ENCODE data around the gene ASIC4.

ASIC4 gene

DNA sequence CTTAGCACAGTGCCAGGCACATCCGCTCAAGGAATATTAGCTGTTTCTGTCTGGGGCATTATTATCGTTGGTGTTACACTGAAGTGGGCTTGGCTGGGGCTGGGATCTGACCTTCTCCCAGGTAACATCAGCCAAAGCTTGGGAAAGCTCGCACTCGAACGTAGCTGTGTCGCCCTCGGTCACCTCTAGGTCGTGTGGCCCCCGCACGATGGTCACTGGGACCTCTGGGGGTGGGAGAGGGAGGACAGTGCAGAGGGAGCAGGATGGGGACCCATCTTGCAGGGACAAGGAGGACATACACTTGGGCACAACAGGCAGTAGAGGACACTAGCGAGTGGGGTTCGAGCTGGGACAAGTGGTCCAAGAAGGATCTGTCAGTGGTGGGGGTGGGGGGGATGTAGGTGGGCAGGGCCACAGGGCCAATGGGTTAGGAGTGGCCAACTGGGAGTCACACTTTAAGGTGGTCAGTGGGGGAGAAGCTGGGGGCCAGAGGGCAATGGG is 39.2 kb downstream of the ASIC4 start:
- no peak for DNase-seq (ENCODE audit: low read depth)

DNA sequence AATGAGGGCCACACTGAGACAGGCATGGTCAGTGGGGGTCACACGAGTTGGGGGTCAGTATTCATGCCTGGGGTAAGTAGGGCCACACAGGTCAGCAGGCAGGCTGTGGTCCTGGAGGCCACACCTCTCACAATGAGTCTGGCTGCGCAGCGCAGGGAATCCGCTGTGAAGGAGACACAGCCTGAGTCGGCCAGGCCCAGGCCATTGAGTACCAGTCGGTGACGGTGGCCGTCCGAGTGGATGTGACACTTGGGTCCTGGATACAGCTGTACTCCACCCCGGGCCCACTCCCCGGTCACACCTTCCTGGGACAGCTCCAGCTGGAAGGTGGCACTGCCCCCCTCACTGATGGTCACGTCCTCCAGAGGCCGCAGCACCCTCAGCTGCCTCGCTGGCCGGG is 40.1 kb downstream of the ASIC4 start:
- DNase-seq (ENCODE audit: low read depth) = no peak

DNA sequence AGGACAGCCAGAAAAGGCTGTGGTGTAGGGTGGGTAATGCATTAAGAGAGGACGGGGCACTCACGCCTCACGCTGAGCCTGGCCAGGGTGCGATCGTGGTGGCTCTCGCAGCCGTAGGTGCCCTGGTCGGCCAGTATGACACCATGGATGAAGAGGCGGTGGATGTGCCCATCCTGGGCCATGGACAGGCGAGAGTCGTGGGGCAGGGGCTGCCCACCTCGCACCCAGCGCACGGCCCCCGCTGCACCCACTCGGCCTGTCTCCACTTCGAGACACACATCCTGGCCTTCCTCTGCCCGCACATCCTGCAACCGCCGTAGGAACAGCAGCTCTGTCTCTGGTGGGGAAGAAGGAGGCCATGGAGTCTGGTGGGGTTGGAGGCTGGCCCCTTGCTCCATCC is 41.7 kb downstream of the ASIC4 start:
- DNase-seq (ENCODE audit: low read depth) = no peak

DNA sequence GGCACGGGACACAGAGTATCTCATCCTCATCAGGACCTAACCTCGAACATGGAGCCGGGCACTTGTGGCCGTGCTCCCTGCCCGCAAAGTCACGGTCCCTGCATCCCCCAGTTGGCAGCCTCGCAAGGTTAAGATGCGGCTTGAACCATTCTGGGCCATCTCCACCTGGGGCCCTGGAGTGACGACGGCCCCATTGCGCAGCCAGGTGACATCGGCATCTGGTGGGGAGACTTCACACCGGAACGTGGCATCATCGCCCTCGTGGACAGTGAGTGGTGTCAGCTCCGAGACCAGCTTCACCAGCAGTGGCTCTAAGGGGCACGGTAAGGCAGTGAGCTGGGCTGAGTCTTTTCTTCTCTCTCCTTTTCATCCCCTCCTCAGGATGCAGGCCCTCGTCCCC is 42.1 kb downstream of the ASIC4 start:
- no peak for DNase-seq (ENCODE audit: low read depth)

DNA sequence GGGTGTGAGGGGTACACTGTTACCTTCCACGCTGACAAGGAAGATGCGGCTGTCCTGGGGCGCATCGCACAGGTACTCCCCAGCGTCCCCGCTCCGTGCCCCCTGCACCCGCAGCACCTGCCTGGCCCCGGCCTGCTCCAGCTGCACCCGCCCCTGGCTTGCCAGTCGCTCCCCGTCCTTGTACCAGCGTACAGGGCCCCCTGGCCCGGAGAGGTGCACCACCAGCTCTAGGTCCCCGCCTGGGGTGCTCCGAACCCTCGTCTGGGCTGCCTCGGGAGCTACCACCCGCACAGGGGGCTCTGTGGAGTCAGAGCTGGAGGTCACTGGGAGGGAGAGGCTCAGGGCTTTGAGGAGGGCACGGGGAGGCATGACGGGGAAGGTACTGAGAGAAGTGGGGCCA is 43.0 kb downstream of the ASIC4 start:
- no peak for DNase-seq (ENCODE audit: low read depth)

DNA sequence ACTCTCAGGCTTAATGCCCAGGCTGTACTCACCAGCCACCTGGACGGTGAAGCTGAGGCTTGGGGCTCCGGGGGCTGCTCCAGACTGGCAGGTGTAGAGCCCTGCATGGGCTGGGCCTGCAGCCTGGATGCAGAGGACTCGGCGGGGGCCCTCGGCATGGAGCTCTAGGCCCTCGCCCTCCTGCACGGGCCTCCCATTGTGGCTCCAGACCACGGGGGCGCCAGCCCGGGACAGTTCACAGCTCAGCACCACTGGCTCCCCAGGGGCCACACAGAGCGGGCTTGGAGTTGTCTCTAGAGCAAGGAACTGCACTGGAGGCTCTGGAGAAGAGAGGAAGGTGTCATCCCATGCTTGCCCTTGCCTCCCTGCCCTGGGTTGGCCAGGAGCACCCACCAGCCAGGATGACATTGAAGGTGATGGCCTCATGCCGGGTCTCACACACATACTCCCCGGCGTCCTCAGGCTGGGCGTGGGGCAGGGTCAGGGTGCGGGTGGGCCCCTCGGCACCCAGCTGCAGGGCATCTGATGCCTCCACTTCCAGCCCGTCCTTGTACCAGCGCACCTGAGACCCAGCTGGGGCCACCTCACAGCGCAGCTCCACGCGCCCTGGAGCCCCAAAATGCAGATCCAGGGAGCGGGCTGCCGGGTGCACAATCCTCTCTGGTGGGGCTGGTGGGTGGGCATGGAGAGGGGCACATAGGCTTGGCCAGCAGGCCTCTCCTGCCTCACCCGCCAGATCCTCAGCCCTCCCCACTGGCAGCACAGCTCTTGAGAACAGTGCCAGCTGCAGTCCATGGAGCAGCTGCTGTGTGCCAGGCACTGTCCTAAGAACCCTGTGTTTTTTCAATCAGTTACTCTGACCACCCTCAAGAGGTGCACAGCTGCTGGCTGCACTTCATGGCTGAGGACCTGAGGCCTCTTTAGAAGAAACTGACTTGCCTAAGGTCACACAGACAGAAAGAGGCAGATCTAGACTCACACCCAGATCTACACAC is 43.8 kb downstream of the ASIC4 start:
- DNase-seq (ENCODE audit: low read depth) = no peak

DNA sequence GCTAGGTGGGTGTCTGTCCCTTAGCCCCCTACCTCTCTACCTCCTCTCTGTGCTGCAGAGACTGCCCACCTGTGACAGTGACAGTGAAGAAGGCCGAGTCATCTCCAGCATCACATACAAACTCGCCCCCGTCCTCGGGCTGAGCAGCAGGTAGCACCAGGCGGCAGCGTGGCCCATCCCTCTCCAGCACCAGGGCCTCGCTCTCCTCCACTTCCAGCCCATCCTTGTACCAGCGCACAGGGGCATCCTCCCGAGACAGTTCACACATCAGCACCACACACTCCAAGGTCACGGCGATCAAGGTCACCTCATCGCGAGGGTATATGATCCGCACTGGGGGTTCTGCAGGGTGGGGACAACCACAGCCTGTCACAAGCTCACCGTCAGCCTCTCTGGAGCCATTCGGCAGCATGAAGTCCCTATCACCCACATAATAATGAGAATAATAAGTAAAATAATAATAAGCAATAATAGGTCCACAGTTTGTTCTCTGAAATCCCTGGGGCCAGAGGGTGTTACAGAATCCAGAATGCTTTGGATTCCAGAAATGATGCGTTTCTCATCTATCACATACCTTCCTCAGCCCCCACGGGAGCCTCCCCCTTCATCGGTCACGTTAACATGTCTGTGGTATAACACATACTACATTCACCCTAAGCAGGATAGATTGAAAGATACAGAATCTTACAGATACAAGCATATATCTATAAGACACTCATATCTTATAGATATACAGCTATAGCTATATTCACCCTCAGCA is 45.1 kb downstream of the ASIC4 start:
- no peak for DNase-seq (ENCODE audit: low read depth)

DNA sequence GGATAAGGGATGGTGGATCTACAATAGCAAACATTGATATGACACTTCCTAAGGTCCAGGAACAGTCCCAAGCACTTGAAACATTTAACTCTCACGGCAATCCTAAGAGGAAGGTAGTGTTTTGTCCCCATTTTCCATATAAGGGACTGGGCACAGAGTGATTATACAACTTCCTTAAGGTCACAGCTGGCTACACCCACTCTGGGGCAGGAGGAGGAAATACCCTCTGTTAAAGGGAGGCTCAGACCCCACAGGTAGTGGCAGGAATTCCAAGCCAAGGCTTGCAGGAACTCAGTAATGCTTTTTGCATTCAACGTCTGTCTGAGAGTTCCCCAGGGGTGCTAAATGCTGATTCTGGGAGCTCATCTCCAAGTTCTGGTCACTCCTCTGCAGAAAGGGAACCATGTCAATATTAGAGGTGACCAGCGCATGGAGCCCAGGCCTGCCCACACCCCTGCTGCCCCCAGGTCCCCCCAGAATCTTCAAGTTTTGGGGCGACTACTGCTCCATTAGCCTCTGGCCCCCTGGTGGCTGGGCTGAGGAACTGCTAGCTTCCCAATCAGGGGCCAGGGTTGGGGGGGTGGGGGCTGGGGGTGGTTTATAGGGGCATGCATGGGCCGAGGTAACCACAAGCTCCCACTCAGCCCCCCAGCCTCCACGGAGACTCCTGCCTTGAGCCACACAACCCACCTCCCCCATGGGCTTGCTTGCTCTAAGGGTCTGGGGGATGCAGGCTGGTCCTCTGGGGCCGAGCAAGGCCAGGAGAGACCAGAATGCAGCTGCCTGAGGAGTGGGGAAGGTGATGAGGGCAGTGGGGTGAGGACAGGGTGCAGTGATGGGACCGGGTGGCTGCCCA is 46.0 kb downstream of the ASIC4 start:
- DNase-seq (ENCODE audit: low read depth) = no peak

DNA sequence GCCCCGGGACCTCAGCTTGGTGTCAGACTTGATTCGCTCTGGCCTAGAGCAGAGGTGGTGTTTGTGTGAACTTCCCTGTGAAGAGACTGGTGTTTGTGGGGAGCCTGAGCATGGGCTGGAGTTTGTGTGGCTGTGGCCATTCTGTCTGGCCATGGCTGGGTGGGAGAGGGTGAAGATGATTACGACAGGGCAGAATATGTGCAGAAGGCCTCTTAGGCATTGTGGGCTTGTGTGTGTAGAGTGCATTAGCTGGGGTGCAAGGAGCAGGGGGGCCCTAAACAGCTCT is 46.6 kb downstream of the ASIC4 start:
- DNase-seq (ENCODE audit: low read depth) = no peak

DNA sequence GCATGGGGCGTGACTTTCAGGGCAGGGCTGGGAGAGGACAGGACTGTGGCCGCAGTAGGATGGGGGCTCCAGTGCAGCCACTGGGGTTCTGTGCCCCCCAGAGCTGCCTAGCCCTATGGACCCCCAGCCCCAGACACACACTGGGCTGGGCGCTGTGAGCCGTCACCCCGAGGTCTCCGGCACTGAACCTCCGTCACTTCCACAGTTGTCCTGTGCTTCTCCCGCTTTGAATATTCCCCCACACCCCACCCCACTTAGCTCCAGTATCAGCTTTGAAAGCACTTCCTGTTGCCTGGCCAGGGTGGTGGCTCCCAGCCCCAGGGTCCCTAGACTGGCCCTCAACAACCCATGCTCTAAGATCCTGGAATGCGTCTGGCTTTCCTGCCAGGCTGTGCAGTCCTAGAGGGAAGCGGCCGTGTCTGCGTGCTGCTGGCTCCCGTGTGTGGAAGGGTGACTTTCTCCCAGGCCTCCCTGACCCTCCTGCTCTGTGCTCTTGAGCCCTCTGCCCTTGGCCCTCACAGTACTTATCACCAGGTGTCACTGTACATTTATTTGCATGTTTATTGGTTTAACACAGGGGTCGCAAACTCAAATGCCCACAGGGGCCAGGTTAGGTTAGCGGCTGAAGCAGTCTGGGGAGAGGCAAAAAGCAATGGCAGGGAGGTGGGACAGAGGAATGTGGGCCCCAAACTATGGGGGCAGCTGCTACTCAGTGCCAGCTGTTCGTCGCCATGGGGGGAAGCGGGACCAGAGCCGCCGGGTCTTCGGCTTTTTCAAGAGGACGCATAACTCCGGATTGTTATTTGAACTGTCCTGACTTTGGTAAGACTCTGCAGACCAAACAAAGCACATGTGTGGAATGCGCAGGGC is 47.1 kb downstream of the ASIC4 start:
- DNase-seq (ENCODE audit: low read depth) = no peak

DNA sequence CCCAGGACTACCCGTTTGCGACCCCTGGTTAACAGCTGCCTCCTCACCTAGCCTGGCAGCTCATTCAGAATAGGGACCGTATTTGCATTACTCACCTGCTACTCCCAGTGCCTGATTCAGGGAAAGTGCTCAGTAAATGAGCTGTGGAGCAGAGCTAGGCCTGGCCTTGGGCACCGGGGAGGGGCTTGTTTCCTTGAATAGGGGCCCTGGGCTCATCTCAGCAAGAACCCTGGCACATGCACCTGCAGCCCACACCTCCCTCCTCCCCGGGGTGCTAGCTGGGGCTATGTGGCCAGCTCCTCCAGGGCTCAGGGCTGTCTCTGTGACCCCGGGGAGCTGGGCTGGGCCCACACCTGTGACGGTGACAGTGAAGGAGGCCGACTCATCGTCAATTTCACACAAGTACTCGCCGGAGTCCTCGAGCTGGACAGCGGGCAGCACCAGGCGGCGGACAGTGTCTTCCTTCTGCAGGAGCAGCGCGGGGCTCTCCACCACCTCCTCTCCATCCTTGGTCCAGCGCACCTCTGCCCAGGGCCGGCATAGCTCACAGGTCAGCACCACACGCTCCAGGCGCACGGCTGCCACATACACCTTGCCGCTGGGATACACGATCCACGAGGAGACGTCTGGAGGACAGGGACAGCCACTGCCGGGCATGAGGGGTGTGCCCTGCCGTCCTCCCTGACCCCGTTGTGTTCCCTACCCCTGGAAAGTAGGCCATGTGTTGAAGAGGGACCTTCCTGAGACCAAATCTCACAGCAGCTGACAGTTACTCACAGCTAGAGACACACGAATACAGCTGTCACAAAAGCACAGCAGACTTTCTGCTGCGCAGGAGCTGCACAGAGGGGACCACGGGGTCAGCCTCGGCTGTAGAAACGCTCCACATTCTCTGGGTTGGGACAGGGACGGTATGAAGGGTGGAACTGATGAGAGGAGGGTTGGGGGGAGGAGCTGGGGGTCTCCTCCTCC is 48.1 kb downstream of the ASIC4 start:
- no peak for DNase-seq (ENCODE audit: low read depth)

DNA sequence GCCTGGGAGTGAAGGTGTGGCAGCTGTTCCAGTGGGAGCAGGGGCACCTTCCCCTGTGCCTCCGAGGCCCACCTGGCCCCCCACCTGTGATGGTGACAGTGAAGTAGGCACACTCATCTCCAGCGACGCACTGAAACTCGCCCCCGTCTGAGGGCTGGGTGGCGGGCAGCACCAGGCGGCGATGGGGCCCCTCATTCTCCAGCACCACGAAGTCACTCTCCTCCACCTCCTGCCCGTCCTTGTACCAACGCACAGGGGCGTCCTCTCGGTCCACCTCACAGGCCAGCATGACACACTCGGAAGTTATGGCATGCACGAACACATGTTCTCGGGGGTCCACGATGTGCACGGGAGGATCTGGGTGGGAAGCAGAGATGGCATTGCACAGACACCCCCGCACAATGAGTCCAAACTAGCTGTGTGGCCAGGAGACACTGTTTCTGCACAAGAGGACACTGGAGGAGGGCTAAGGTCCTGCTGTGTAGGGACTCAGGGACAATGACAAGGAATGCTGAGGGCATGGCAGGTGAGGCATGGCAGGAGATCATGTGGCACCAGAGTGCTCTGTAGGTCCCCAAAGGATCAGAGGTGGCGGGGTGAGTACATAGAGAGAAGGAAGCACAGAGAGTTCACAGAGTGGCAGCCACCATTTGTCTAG is 49.1 kb downstream of the ASIC4 start:
- DNase-seq (ENCODE audit: low read depth) = no peak

DNA sequence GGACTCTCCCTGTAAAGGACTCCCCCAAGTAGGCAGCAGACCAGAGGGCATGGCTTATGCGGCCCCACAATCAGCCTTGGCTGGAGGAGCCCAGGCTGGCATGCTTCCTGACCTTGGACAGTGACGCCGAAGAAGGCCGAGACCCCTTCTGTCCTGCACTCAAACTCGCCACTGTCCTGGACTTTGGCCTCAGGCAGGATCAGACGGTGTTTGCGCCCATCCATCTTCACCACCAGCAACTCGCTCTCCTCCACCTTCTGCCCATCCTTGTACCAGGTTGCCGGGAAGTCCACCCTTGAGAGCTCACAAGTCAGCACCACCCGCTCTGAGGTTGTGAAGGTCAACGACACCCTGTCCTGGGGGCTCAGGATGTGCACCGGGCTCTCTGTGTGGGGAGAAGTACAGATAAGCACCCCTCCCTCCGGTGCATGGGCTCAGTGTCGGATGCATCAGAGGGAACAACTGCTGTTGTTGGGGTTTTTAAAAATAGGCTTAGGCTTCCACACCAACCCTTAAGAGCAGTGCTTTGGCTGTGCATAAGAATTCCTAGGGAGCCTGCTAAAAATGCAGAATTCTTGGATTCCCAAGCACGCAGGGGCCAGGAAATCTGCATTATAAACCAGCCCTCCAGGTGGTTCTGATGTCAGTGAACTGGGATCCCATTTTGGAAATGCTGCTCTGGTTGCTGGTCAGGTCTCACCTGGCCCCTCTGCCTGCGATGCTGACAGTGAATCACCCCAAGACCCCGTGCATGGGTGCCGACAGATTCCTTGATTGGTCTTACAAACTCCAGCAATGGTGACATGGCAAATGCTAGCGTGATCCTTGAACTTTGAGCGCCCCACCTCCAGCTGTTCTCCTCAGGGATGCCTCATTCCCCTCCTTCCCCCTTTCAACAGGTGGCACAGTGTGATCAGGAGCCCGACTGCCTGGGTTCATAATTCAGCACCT is 51.1 kb downstream of the ASIC4 start:
- no peak for DNase-seq (ENCODE audit: low read depth)

DNA sequence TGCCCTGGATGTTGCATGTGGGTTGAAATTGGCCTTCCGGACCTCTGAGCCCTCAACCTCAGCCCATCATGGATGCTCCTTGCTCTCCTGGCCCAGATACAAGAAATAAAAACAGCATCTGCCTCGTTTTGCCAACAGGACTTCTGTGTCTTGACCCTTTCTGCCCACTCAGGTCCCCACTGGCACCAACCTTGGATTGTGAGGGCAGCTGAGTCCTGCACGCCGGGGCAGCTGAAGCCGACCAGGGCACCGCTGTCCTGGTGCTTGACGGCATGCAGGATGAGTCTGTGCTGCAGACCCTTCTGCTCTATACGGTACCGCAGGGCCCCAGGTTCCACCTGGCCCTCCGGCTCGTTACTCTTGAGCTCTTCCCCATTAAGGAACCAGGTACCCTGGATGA is 52.4 kb downstream of the ASIC4 start:
- DNase-seq (ENCODE audit: low read depth) = no peak

DNA sequence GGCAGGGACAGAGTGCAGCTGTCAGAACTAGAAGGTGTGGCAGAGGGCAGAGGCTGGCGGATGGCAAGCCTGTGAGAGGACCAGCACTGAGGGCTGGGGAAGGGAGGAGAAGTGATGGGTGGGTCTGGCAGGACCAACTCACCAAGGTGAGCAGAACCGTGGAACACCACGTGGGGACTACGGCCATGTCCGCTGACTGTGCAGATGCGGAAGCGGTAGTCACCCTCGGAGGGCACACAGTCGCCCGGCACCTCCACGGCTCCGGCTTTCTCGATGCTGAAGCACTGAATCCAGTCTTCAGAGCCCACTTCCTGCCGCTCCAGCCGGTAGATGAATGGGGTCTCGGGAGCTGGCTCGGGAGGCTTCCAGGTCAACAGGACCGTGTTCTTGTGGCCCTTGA is 52.8 kb downstream of the ASIC4 start:
- no peak for DNase-seq (ENCODE audit: low read depth)

DNA sequence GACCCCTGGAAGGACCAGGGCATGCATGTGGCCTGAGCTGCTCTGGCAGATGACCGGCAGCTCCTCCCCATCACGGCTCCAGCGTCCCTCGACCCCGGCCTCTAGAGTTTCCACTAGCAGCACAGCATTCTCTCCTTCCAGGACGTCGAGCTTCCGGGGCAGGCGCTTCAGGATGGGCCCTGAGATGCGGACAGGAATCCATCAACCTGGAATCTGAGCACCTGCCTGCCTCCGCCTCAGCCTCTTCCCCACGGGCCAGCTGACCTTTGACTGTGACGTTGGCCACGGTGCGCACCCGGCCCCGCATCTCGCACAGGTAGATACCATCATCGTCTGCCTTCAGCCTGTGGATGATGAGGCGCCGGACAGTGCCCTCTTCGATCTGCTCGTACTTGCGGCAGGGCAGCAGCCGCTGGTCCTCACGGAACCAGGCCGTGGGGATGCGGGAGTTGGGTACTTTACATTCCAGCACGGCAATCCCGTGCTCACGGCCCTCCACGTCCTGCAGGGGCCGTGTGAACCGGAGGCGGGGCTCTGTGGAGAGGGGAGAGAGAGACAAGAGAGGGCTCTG is 53.6 kb downstream of the ASIC4 start:
- DNase-seq (ENCODE audit: low read depth) = no peak

DNA sequence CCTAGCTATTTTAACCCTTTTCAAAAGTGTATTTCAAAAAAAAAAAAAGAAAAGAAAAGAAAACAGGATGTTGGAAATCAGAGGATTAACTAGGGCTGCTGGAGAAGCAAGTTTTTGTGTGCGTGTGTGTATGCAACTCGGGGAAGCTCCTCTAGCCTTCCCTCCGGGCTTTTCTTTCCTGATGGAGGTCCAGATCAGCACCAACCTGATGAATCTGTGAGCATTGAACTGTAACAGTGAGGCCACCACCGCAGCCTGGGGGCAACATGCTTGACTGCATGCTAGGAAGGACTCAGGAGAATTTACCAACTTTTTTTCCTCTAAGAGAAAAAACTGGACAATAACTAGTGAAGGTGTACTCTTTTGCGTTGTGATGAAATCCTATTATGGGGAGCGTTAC is 54.8 kb downstream of the ASIC4 start:
- DNase-seq (ENCODE audit: low read depth) = no peak

DNA sequence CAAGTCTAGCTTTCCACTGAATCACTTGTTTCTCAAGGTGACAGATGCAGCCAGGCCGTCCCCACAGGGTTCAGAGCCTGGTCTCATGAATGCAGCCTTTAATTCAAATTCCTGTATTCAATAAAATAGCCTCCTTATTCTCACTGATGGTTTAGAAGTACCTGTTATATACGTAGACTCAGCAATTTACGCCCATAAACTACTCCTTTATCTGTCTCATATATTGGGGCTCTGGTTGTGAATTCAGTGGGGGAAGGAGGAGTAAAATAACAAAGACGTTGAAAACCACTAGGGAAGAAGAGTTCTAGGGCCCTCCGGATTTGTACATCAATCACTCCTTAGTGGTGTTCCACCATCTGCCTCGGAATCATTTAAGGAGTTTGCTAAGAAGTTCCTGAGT is 55.4 kb downstream of the ASIC4 start:
- DNase-seq (ENCODE audit: low read depth) = no peak
